ENCODE measurements around the gene ZNF441. TPM values are rescaled to one million over a fixed set of nuclear protein-coding genes. Genes with fewer than 3 reads are reported as not detected.

The ZNF441 gene
- total RNA-seq = 5.8 TPM
- long read RNA-seq, full-length matches to known transcripts = 2 of 6 reads
- long read RNA-seq, partial matches to known transcripts = 0 of 6 reads
- long read RNA-seq, other reads (novel, unspliced or antisense) = 4 of 6 reads

GRCh38 chr19:11766597-11767591, at the start of gene ZNF441:
ZNF441 (plus strand) TSS chr19:11767000; CDS start chr19:11767194, 194 bp downstream.
- no peak for TF ChIP-seq CTCF (IDR thresholded peaks at IDR 0.05)
- H3K27me3 ChIP-seq (ENCODE audit: low read depth) = no peaks in the 10 kb centered on the region
- H3K9me3 ChIP-seq = peaks cover 8% of the 10 kb centered on the region
- H3K36me3 ChIP-seq = no peaks in the 10 kb centered on the region
- H3K27ac ChIP-seq = peak within 1 kb of the TSS; percentile 93
- intact Hi-C loops (cut with DNase I) = no loop called here
- ATAC-seq (peak; percentile 99 to 100), DNase-seq (peak; percentile 97)
- peak within 1 kb of the TSS; percentile 92 for H3K4me3 ChIP-seq
- peaks cover 12% of the 10 kb centered on the region for H3K4me1 ChIP-seq

DNA sequence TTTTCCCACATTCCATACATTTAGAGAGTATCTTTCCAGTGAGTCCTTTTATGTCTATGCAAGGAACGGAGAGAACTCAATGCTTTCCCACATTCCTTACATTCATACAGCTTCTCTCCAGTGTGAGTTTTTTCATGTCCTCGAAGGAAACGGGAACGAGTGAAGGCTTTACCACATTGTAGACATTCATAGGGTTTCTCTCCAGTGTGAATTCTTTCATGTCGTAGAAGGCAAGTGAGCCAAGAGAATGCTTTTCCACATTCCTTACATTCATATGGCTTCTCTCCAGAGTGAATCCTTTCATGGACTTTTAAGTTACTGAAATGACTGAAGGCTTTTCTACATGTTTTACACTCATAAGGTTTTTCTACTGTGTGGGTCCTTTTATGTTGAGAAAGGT, 45.1 kb upstream of the ZNF441 start:
- ATAC-seq (no peak), DNase-seq (no peak)
- Histone ChIP-seq H3K4me1 (no peaks in the 10 kb centered on the region), H3K9me3 (peaks cover 50% of the 10 kb centered on the region), H3K4me3 (no peak overlapping the region), H3K36me3 (peaks cover 38% of the 10 kb centered on the region), H3K27me3 (ENCODE audit: low read depth) (no peaks in the 10 kb centered on the region), H3K27ac (no peak overlapping the region)
- no peak for TF ChIP-seq CTCF (IDR thresholded peaks at IDR 0.05)
- intact Hi-C loops (cut with DNase I) = no loop called here

DNA sequence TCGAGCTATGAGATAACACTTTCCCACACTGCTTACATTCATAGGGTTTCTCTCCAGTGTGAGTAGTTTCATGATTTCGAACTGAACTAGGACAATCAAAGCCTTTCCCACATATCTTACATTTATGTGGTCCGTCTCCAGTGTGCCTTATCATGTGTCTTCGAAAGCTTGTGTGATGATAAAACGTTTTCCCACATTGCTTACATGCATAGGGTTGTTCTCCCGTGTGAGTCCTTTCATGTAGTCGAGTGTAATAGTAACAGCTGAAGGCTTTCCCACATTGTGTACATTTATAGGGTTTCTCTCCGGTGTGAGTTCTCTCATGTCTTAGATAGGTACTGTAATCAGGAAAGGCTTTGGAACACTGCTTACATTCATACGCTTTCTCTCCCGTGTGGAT, 44.4 kb upstream of the ZNF441 start:
- Histone ChIP-seq H3K27ac (no peak overlapping the region), H3K9me3 (peaks cover 50% of the 10 kb centered on the region), H3K27me3 (ENCODE audit: low read depth) (no peaks in the 10 kb centered on the region), H3K4me3 (no peak overlapping the region), H3K36me3 (peaks cover 38% of the 10 kb centered on the region), H3K4me1 (no peaks in the 10 kb centered on the region)
- ATAC-seq (no peak), DNase-seq (no peak)
- no peak for TF ChIP-seq CTCF (IDR thresholded peaks at IDR 0.05)
- intact Hi-C loops (cut with DNase I) = no loop called here

DNA sequence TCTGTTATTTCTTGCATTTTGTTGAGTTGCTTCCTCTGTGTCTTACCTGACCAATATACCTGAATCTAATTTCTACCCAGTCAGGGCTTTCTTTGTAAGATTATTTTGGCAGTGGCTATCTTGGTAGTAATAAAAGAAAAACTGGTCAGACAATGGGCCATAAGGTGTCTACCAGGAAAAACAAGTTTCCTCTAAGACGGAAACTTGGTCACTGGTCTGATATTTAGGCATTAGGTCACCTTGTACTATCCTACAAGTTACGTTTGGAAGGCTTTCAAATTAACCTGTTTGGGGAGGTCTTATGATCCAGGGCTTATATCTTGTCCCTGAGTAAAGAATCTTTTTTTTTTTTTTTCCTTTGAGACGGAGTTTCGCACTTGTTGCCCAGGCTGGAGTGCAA, 37.2 kb upstream of the ZNF441 start:
- intact Hi-C loops (cut with DNase I) = no loop called here
- no peaks in the 10 kb centered on the region for H3K4me1 ChIP-seq
- no peaks in the 10 kb centered on the region for H3K27me3 ChIP-seq (ENCODE audit: low read depth)
- H3K9me3 ChIP-seq = no peaks in the 10 kb centered on the region
- ATAC-seq (no peak), DNase-seq (no peak)
- no peak overlapping the region for H3K27ac ChIP-seq
- H3K4me3 ChIP-seq = no peak overlapping the region
- TF ChIP-seq CTCF (IDR thresholded peaks at IDR 0.05) = no peak
- H3K36me3 ChIP-seq = peaks cover 5% of the 10 kb centered on the region

GRCh38 chr19:11735375-11735774, 31.4 kb upstream of the ZNF441 start:
- intact Hi-C loops (cut with DNase I) = no loop called here
- H3K27me3 ChIP-seq (ENCODE audit: low read depth) = no peaks in the 10 kb centered on the region
- no peak overlapping the region for H3K4me3 ChIP-seq
- H3K27ac ChIP-seq = no peak overlapping the region
- no peak for TF ChIP-seq CTCF (IDR thresholded peaks at IDR 0.05)
- peaks cover 22% of the 10 kb centered on the region for H3K4me1 ChIP-seq
- no peaks in the 10 kb centered on the region for H3K36me3 ChIP-seq
- no peaks in the 10 kb centered on the region for H3K9me3 ChIP-seq
- ATAC-seq (no peak), DNase-seq (no peak)
